Psoas muscle (tissue), 8 donors: Measurements from ENCODE around the gene PAX5. TPM values are rescaled to one million over a fixed set of nuclear protein-coding genes. Genes with fewer than 3 reads are reported as not detected.

Source experiments
- ATAC-seq, 4 donors: fragments of 200-7000 bp; cut with Tn5 transposase; one replicate each; pipeline ENCODE4 v1.9.1; 2020; ENCODE audit warnings: moderate library complexity in 3 of 4, mild to moderate bottlenecking in 2 of 4
- DNase-seq, 2 donors: peaks; one replicate each; pipeline ENCODE4 v3.0.0-alpha.2; 2020
- H3K27ac ChIP-seq: fragments of 200-600 bp; one replicate; pipeline ENCODE4 v1.8.0; 2022
- H3K27me3 ChIP-seq, 3 donors: fragments of 200-600 bp in 1 of 3; one replicate each; pipeline versions ENCODE4 v1.6.1 to v1.8.0; 2013 to 2022; ENCODE audit warnings: low read length in 2 of 3, mild to moderate bottlenecking in 2 of 3, moderate library complexity in 1 of 3; ENCODE audit not compliant: insufficient read depth in 3 of 3
- H3K36me3 ChIP-seq, 2 donors: fragments of 200-600 bp in 1 of 2; one replicate each; pipeline versions ENCODE4 v1.6.1 to v1.8.0; 2013 to 2022; ENCODE audit warnings: low read depth in 1 of 2, mild to moderate bottlenecking in 1 of 2, moderate library complexity in 1 of 2; ENCODE audit not compliant: insufficient read depth in 1 of 2
- H3K4me1 ChIP-seq: fragments of 200-600 bp; one replicate; pipeline ENCODE4 v1.8.0; 2022
- H3K4me3 ChIP-seq: fragments of 200-600 bp; one replicate; pipeline ENCODE4 v1.8.0; 2022; ENCODE audit warnings: mild to moderate bottlenecking
- H3K9me3 ChIP-seq: fragments of 200-600 bp; one replicate; pipeline ENCODE4 v1.8.0; 2022
- CTCF ChIP-seq: fragments of 200-600 bp; IDR thresholded peaks from one replicate; pipeline ENCODE4 v1.8.0; 2022; ENCODE audit warnings: antibody characterized with exemption
- WGBS, 3 donors: extraction: QIAGEN DNeasy Blood & Tissue Kit; methylation state at CpG; one replicate each; pipeline versions ENCODE4 v1.1.6 to v1.1.7; 2013; 5-methylcytosine and 5-hydroxymethylcytosine counted together
- intact Hi-C, 2 donors: fragments of 100-400 bp; cut with DNase I; formaldehyde crosslinking; loops; one replicate each; pipeline versions ENCODE4 v1.11.0 to v1.14.2; 2022
- polyA plus RNA-seq, 3 donors: library from polyadenylated mRNA; stranded (reverse); fragments of 200-250 nt; gene quantifications; one replicate each; pipeline ENCODE4 v1.2.3, GENCODE V29; 2013
- total RNA-seq, 4 donors: library from RNA; stranded (reverse); fragmentation: NEBNext Ultra II Directional in 2 of 4; extraction: Animal tissue kit (Norgen Biotek cat#: 25700) in 2 of 4; gene quantifications; one replicate each; pipeline versions ENCODE4 v1.2.1 to v1.2.4, GENCODE V29; 2021 to 2023
- donor health status: healthy with polysubstance abuse.
- donor health status: DM: no; HTN: no; CAD: no; lungs with moderate emphysema.
- donor health status: Bipolar disorder and iron deficiency.
- donor health status: healthy.
- donor health status: DM: yes; HTN: yes; CAD: no.
- donor health status: DM: no; HTN: no; CAD: no.
- donor health status: DM: no; HTN: no; CAD: no.
- donor health status: DM: yes; HTN: yes; CAD: no.

PAX5 gene
- total and polyA plus RNA-seq, 7 donors, result under 0.01 to 0.50 (median 0.06) TPM; not detected in 3

- Histone ChIP-seq H3K9me3 (no peaks in the 10 kb centered on the region), H3K4me3 (no peak overlapping the region), H3K27me3 (peaks cover 0 to 27% (median 14%) of the 10 kb centered on the region in 3 donors), H3K4me1 (no peaks in the 10 kb centered on the region), H3K36me3 (no peaks in the 10 kb centered on the region), H3K27ac (no peak overlapping the region)
- intact Hi-C loops, result no loop called here
- 35 to 65% (median 55%) methylated on average over 3 of the region's 3 CpGs for WGBS, 3 donors
- TF ChIP-seq CTCF, result no peak
- ATAC-seq (no peak), DNase-seq (no peak)
Measured at GRCh38 chr9:36800455-36800854, 233.6 kb downstream of the PAX5 start.

- ATAC-seq, result no peak
- no peak overlapping the region for H3K27ac ChIP-seq
- H3K9me3 ChIP-seq, result no peaks in the 10 kb centered on the region
- 49 to 52% (median 50%) methylated on average over 6 of the region's 6 CpGs for WGBS, 3 donors
- no peaks in the 10 kb centered on the region for H3K4me1 ChIP-seq
- TF ChIP-seq CTCF, result no peak
- intact Hi-C loops, result no loop called here
- peaks cover 0 to 25% (median 15%) of the 10 kb centered on the region in 3 donors for H3K27me3 ChIP-seq
- H3K4me3 ChIP-seq, result no peak overlapping the region
- H3K36me3 ChIP-seq, result no peaks in the 10 kb centered on the region
- DNase-seq, result no peak
Measured at GRCh38 chr9:36798350-36799065, 235.6 kb downstream of the PAX5 start.

- Histone ChIP-seq H3K9me3 (no peaks in the 10 kb centered on the region), H3K4me3 (no peak overlapping the region), H3K4me1 (no peaks in the 10 kb centered on the region), H3K27ac (no peak overlapping the region), H3K27me3 (peaks cover 0 to 23% (median 9%) of the 10 kb centered on the region in 3 donors), H3K36me3 (no peaks in the 10 kb centered on the region)
- DNase-seq (no peak), ATAC-seq (no peak)
- WGBS, 3 donors, result 83 to 91% (median 88%) methylated on average over 17 of the region's 17 CpGs
- intact Hi-C loops, result no loop called here
- no peak for TF ChIP-seq CTCF
Measured at GRCh38 chr9:36797471-36798220, 236.4 kb downstream of the PAX5 start.

- no peak for TF ChIP-seq CTCF
- intact Hi-C loops, result no loop called here
- Histone ChIP-seq H3K27ac (no peak overlapping the region), H3K4me1 (no peaks in the 10 kb centered on the region), H3K36me3 (no peaks in the 10 kb centered on the region), H3K4me3 (no peak overlapping the region), H3K9me3 (no peaks in the 10 kb centered on the region), H3K27me3 (peaks cover 0 to 16% (median 4%) of the 10 kb centered on the region in 3 donors)
- no peak for ATAC-seq
- 51 to 73% (median 68%) methylated on average over 5 of the region's 5 CpGs for WGBS, 3 donors
- no peak for DNase-seq
Measured at GRCh38 chr9:36796671-36797419, 237.2 kb downstream of the PAX5 start.
